HG03064 (cell line): ENCODE measurements around the gene KLHL30.
A peak's percentile ranks its signal among the peaks of the same experiment; 100 is the strongest.
"Not testable (repeated sequence)": the region's sequence is repeated elsewhere in the genome, so short reads cannot be mapped to it uniquely, and the experiment has no call there.

Experiments used
- ATAC-seq: cut with Tn5 transposase; IDR thresholded peaks from one replicate; pipeline ENCODE4 v1.9.1; 2021; ENCODE audit warnings: low read depth; ENCODE audit not compliant: unreplicated experiment

KLHL30 gene

DNA sequence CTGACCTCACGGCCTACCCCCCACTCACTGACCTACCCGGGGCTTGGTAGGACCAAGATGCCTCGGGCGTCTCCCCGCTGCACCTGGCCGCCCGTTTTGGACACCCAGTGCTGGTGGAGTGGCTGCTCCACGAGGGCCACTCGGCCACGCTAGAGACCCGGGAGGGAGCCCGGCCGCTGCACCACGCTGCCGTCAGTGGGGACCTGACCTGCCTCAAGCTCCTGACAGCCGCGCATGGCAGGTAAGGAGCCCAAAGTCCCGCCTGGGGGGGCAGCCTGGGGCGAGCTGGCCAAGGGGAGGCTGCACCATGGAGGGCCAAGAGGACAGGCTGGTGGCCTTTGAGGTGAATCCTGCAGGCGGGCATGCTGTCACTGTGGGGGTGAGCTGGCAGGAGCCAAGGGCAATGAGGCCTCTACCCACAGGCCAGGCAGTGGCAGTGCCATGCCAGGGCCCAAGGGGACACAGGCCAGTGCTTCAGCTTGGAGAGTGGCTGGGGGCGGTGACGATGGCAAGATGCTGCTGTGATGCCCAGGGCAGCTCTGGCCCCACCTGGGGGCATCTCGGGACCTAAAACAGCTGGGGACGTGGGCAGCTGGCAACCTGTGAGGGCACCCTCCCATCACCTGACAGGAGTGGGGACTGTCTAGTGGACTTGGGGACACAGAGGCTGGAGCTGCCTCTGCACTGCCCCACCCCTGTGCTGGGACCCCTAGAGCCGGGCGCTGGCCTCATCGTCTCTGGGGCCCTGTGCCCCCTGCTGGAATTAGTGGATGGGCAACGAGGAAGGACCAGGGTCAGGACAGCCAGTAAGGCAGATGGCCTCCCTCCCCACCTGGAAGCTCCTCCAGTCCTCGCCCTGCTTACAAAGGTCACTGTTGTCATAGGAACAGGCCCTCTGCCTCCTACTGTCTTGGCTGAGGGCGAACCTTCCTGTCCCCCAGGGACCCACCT is 36.3 kb upstream of the KLHL30 start:
- no peak for ATAC-seq

DNA sequence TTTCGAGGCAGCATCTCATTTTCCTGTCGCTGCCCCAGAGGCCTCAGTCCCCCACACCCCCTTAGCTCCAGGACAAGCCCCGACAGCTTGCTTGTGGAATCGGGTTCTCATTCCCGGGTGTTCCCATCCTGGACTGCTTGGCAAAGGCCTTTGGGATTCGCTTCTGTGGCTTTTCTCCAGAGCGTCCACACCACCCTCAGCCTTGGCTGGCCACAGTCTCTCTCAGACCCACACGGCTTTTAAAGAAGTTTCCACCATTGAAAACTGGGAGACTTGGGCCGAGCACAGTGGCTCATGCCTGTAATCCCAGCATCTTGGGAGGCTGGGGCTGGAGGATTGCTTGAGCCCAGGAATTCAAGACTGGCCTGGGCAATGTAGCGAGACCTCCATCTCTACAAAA is 35.6 kb upstream of the KLHL30 start:
- no peak for ATAC-seq

DNA sequence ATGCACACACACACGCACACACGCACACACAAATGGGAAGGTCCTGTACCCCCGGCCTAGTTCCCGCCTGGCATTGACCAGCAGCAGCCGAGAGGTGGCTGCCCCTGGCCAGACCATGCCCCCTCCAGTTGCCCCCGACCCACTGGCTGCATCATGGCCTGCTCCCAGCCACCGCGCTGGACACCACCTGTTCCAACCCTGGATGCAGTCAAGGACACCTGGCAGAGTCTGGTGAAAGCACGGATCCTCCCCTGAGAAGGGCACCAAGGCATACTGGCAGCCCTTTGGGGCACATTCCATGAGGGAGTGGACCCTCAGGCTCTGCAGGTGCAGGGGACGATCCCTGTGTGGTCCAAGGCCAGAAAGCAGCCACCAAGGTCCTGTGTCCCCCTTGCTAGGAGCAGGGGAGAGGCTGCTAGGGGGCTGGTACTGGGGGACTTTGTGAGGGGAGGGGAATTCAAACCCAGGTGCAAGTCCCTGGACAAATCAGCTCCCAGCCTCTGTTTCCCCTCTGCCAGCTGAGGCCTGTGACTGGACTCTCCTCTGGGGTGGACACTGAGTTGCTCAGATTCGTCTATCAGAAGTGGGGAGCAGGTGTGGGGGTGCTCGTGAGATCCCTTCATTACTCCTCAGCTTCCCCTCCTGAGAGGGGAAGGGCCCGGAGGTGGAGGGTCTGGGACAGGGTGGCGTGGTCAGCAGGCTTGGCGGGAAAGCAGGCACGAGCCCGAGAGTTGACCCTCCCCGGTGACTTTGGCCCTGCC is 34.8 kb upstream of the KLHL30 start:
- no peak for ATAC-seq

DNA sequence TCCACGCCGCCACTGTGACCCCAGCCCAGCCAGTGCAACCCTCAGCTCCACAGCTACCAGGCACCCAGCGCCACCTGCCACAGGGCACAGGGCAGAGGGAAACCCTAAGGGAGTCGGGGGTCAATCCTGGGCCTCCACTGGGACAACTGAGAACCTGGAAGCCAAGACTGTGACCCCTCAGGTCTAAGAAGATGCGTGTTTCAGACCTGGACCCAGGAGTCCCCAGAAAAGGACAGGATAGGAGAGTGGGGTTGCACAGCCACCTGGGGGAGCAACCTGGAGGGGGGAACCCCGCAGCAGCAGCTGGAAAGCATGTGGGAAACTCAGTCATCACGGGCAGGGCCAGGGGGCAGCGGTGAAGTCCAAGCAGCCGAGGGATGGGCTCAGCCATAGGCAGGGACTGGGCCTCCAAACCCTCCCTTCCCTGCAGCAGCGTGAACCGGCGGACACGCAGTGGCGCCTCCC is 34.2 kb upstream of the KLHL30 start:
- no peak for ATAC-seq

DNA sequence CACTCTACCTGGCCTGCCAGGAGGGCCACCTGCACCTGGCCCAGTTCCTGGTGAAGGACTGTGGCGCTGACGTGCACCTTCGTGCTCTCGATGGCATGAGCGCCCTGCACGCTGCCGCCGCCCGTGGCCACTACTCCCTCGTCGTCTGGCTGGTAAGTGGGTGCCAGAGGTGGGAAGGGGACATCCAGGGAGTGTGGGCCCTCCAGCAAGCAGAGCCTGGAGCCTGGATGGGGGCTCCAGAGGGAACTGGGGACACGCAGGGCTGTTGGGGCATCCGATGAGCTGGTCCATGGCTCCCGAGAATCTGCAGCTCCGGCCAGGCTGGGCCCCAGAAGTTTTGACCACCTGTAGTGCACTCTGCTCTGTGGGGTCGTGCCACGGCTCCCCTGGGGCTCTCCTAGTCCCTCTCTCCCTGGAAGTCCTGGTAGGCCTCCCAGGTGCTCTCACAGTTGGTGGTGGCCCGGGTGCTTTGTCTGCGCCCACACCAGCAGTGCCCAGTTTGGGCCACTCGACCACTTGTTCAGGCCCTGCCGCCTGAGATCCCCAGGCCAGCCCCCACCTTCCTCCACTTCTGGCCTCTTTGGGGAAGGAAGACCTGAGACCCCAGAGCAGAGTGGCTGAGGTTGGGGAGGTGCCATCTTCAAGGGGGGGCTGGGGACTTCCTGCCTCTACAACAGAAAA is 33.6 kb upstream of the KLHL30 start:
- no peak for ATAC-seq

DNA sequence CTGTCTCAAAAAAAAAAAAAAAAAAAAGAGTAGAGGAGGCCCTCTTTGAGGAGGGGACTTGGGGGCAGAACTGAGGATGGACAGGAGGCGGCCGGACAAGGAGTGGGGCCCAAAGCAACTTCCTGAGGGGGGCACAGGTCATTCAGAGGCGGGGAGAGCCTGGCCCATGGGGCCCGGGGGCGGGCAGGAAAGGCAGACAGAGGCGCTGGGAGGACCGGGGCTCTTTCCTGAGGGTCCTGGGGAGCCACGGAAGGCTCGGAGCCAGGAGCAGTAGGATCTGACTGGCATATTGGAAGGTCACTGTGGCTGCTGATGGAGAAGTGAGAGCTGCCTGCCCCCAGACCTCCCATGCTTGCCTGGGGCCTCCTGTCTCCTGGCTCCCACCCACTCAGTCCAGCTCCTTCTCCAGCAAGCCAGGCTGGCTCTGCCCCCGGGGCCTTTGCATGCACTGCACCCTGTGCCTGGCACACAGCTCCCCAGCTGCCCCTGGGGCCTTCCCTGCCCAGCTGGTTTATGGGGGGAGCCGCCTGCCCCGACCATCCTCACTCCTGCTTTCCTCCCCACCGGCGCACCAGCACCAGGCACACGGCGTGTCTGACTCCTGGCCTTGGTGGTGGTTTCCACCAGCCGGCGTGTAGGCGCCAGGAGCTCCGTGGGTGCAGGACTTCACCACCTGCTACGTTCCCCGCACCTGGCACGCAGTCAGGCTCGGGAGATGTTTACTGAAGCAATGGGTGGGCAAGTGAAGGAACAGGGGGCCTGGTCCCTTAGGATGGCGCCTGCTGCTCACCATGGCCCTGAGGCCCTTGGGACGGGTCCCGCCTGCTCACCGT is 32.7 kb upstream of the KLHL30 start:
- ATAC-seq: no peak

DNA sequence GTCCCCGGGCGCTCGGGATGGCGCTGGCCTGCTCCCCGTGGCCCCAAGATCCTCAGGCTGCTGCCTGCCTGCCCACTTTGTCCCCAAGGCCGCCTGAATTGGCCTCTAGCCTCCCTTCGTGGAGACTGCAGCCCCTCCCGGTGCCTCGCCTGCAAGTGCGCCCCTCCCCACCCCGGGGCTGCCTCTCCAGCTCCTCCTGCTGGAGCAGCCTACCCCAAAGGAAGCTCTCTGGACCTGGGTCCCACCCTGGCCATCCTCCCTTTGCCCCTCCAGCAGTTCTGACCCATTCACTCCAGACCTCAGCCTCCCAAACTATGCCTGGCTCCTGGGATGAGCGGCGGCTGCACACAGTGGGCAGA is 32.1 kb upstream of the KLHL30 start:
- no peak for ATAC-seq

DNA sequence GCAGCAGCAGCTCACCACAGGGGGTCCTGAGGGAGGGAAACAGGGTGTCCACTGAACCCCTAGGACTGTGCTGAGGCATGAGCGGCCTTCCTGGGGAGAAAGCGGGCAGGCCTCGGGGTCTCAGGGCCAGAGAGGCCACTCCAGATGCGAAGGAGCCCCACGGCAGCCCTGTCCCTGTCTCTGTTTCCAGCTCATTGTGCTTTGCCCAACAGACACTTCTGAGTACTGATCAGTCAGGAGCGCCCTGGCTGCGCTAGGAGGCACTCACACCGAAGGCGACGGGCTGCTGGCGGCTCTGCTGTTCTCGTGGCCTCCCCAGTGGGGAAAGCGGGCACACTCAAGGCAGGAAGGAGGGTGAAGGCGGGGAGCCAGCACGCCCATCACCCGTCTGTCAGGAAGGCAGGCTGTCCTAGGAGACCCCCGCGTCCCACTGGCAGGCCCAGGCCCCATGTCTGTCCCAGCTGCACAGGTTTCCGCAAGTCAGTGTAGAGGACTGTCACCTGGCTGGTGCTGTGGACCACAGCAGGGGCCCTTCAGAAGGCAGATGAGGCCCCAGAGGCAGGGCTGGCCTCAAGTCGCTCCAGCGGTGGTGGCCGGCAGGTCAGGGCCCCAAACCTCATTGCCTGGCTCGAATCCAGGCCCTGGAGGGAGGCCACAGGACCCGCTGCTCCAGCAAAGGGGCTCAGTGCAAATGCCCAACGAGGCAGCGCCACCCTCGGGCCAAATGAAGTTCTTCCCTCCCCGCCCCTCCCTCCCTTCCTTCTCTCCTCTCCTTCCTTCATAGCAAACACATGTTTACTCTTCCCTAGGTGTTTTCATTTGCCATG is 31.6 kb upstream of the KLHL30 start:
- peak; percentile 26 for ATAC-seq

DNA sequence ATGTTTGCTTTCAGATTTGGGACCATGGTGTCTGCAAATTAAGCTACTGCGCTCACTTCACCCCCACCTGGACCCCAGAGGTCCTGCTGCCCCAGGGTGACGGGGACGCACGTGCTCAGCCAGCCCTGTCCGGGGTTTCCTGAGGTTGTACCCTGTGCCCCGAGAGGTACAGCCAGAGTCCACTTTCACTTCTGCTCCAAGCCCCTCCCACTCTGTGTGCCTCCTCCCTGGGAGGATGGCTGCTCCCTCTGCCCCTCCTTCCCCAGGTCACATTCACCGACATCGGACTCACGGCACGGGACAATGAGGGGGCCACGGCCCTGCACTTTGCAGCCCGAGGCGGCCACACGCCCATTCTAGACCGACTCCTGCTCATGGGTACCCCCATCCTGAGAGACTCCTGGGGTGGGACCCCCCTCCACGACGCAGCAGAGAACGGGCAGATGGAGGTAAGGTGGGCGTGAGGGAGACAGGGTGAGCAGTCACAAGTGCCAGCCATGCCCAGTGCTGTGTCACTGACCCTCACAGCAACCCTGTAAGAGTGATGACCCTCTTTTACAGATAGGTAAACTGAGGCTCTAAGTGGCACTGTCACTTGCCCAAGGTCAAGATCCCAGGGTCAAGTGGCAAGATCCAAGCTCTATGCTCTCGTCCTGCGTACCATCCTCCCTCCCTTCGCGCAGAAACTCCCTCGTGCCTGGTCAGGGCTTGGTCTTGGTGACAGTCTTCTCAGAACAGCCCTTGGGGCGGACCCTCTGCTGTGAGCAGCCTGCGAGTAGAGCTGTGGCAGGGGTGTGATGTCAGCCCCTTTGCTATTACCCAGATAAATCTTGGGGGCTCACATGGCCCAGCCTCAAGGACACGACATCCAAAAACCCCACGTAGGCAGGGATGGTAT is 30.7 kb upstream of the KLHL30 start:
- peak; percentile 52 for ATAC-seq

DNA sequence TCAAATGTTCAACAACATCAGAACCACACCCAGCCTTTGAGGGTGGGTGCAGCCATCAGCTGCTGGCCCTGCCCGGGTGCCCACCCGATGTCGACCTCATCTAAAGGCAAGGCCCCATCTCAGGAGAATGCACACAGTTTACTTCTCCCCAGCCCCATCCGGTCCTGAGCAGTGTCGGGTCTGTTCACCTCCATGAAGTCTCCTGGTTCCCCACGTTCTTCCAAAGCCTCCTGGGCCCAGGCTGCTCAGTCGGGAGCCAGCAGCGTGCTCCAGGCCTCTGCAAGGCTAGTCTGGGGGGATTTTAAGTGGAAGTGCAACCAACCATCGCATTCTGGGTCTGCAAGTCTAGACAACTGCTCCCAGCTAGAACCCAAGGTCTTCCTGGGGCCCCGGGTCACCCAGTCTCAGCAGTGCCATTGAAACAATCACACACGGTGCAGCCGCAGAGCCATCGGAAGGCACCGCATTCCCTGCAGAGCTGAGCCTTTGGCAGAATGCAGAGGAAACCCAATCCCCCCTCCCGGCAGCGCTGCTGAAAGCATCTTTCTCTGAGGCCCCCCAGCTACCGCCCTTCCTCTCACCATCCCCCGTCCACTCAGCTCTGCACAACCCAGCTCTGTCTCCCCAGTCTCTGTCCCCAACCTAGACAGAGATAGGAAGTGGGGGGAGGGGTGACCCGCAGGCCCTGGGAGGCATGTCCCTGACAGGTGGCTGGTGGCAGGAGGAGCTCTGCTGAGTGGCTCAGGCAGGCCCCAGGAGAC is 29.9 kb upstream of the KLHL30 start:
- peak; percentile 68 for ATAC-seq

DNA sequence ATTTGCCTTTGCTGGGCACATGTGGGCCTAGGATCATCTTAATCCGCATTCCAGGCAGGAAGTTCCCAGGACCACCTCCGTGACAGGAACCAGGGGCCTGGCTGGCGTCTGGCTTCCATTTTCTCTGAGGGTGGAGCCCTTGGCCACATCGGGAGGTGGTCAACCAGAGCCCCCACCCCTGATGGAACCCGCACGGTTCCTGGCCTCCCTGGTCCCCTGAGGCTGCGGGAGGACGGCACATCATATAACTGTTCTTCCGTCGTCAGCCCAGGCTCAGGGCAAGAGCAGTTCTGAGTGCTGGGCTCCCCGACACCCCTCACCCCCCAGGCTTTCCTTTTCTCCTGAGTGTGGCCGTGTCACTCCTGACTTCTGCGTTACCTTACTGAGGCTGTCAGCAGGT is 24.9 kb upstream of the KLHL30 start:
- ATAC-seq: no peak

DNA sequence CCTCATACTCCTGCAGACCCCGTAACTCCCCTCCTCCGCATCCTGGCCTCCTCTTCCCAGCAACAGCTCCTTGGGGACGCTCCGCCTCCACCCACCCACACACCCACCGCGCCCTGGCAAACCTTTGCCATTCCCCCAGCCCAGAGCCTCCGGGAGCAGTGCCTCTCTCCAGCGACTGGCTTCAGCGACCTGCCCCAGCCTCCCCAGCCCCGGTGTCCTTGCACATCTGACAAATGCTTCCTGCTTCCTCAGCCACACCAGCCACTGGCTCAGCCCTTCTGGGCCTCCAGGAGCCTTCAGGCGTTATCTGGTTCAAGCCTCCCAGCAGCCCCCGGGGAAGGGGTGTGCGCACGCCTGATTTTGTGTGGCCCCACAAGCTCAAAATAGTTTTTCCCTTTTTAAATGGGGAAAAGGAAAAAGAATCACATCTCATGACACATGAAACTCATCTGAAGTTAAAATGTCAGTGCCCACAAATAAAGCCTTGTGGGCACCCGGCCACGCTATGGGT is 24.1 kb upstream of the KLHL30 start:
- ATAC-seq: no peak

DNA sequence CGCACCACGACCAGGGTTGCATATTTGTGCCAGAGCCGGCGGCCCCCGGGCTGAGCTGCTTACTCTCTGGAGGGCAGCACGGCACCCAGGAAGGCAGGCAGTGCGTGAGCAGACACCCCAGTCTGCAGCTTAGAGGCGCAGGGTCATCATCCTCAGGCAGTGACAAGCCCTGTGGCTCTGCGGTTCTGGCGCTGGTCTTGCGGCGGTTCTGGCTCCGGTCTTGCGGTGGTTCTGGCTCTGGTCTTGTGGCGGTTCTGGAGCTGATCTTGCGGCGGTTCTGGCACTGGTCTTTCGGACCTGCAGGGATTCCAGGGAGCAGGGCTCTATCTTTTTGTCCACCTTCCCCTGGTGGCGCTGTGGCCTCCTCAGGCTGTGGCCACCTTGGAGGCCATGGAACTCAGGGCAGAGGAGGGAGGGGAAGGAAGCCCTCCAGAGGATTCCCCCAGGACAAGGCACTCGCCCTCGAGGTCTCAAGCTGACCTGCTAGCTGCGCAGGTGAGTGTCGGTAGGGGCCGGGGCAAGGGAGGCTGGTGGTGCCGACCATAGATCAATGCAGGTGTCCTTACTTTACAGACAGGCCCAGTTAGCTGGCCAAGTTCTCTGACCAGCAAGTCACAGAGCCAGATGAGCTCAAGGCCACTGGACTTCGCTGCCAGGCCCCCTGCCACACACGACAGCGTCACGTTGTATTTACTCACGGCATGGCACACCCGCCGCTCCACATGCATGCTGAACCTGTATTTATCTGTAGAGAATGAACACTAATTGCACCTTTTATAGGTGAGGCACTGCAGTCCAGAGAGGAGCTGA is 23.4 kb upstream of the KLHL30 start:
- no peak for ATAC-seq

DNA sequence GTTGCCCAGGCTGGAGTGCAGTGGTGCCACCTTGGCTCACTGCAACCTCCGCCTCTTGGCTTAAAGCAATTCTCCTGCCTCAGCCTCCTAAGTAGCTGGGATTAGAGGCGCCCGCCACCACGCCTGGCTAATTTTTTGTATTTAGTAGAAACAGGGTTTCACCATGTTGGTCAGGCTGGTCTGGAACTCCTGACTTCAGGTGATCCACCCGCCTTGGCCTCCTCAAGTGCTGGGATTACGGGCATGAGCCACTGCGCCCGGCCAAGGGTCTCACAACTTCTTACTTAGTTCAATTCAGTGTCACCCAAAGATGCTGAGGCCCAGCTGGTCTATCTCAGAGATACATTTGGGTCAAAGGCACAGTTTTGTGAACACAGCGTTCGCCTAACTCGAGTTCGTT is 22.8 kb upstream of the KLHL30 start:
- ATAC-seq: not testable (repeated sequence)

DNA sequence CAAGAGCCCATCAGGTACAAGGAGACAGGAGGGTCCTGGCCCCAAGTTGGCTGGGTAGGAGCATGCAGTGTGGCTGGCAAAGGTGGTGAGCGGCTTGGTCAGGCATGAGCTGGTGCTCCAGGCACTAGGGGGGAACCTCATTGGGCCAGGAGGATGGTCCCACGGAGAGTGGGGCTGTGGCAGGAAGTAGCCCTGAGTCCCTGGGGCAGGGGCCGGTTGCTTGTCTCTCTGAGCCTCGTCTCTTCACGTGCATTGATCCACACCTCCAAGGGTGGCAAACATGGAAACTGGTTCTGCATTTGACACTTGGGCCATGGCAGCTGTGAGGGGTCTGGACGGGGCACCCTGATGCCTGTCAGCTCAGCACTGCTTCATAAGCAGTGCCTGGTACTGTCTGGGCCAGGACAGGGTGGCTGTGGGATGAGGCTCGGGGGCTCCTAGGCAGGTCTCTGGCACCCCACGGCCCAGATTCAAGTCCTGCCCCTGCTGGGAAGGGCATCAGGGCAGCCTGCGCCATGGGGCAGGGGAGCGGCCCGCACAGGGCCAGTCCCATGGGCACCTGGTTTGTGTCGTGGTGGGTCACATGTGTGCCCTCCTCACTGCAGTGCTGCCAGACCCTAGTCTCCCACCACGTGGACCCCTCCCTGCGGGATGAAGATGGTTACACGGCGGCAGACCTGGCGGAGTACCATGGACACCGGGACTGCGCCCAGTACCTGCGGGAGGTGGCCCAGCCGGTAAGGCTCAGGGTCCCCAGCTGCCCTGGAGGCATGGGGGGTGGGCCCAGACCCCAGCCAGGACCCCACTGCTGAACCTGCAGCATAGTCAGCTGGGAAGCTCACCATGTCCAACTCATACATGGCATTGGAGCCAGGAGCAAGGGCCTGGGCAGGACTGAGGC is 21.9 kb upstream of the KLHL30 start:
- no peak for ATAC-seq
